Middle frontal gyrus (tissue), 1 donor: ENCODE results near the gene OR6N2.

Source experiments
- DNase-seq: peaks from one replicate; pipeline ENCODE4 v3.0.0-alpha.2; 2015; ENCODE audit warnings: low spot score; ENCODE audit errors: extremely low spot score

Gene OR6N2, protein sequence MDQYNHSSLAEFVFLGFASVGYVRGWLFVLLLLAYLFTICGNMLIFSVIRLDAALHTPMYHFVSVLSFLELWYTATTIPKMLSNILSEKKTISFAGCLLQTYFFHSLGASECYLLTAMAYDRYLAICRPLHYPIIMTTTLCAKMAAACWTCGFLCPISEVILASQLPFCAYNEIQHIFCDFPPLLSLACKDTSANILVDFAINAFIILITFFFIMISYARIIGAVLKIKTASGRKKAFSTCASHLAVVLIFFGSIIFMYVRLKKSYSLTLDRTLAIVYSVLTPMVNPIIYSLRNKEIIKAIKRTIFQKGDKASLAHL

DNA sequence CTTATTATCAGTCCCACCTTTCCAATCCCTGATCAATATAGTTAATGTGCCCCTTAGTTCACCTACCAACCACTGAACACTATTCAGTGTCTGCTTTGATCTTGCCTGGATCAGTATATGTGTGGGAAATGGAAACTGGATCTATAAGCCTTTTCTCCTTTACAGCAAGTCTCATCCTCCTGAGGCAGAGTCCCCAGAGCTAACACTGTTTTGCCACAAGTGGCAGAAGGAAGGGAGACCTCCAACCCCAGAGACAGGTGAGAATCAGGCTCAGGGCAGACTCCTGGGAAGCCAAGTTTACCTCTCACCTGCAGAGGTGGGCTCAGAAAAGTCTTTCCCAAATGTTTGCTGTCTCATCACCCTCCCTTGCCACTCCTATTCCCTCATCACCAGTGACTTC is at the start of gene OR6N2:
Gene OR6N2, minus strand, starts transcription at position 101 of the 400 bp plus-strand sequence. CDS start 3,569 bp downstream, outside the sequence.
- no peak for DNase-seq

GRCh38 chr1:158830074-158830677 is 49.2 kb upstream of the OR6N2 start:
- DNase-seq = no peak

DNA sequence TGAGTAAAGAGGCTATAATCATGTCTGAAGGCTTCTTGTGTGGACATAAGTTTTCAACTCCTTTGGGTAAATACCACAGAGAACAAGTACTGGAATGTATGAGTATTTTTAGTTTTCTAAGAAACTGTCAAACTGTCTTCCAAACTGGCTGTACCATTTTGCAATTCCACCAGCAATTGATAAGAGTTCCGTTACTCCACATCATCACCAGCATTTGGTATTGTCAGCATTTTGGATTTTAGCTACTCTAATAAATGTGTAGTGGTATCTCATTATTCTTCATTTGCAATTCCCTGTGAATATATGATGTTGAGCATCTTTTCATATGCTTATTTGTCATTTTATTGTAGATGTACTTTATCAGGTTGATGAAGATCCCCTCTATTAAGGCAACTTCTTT is 40.7 kb upstream of the OR6N2 start:
- no peak for DNase-seq

- no peak for DNase-seq
These were observed 38.7 kb upstream of the OR6N2 start for GRCh38 chr1:158819461-158820443.

- peak; percentile 32 for DNase-seq
These were observed 38.0 kb upstream of the OR6N2 start for GRCh38 chr1:158818975-158819431.

DNA sequence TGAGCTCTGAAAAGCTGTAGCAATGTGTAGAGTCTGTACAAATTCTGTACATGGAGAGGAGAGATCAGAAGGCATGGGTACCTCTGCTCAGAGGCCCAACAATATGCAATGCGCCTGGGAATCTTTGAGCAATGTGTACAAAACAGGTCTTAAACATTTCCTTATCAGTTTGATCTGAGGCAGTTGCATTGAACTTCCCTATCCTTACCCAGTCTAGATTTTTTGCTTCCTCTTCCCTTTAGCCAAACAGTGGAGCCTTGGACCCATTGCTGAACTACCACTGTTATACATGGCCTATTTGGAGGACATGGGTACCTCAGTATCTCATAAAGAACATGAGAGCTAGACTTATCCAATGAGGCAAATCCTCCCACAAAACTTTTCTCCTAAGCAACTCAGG is 37.6 kb upstream of the OR6N2 start:
- no peak for DNase-seq

DNA sequence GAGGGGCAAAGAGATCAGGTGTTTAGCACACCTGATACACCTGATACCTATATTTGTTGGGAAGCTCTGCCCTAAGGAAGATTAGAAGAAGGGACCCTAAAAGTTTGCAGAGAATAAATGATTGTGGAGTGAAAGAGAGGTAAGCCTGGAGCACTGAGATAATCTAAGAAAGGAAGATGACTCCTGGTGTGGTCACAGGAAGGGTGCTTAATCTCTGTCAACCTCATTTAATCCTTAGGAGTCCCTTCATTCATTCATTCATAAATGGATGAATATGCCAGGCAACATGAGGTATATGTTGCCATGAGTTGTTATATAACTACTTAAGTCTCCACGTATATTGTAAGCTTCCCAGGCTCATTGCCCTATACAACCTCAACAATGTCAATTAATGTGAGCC is 34.0 kb upstream of the OR6N2 start:
- no peak for DNase-seq

DNA sequence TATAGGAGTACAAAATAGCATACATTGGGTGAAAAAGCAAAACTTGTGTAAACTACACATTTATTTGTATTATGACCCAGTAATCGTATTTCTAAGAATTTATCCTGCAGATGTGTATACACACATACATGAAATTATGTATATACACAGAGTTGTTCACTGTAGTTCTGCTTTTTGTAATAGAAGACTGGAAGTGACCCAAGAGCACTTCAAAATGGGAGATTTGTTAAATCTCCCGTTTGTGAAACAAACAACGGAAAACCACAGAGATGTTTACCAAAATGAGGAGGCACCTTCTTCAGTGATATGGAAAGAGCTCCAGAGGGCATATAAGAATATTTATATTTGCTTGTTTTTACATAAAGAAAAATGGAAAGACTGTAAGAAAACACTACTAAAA is 32.2 kb upstream of the OR6N2 start:
- no peak for DNase-seq

DNA sequence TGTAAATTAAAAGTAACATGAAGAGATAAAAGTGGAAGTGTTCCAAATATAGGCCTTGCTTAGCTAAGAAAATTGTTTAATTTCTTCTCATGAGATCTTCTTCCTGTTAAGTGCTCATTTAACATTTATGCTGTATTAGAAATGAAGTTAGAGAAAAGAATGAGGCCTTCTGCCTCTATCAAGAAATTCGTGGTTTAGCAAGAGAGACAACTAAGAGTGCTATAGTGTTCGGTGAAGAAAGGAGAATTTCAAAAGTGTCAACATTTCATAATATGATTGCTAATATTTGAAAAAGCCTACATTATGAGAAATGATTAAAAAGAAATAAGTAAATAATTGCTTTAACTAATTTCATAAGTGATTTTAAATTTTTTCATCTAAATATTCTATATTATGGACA is 31.3 kb upstream of the OR6N2 start:
- no peak for DNase-seq

DNA sequence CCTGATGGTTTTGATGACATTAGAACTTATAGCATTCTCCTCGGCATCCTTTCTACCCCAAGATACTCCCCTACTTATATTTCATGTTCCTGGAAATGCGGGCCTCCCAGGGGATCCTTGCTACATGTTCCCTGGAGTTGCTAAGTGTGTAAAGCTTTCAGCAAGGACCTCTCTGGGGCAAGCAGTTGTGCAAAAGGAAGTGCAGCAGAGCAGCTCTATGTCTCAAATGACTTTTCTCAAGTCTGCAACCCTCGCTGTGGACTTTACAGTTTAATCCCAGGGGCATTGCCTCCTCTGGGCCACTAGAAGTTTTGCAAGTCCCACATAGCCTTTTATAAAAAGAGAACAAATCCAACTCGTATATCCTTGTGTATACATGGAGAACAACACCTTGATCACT is 29.3 kb upstream of the OR6N2 start:
- DNase-seq = no peak

DNA sequence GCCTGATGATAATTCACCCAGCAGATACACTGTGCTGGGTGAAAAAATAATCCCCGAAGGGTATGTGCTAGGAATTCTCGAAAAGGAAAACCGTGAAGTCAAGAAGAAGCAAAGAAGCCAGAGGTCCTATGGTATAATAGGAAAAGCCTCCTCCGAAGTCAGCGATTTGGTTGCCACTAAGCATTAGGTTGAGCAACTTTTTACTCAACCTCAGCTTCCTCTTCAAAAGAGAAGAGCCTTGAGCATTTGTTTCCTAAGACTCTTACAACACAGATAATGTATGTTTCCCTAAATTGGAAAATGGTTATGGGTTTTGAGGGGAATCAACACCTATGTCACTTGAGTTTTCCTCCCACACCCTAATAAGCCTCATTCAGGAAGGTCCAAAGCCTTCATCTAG is 28.9 kb upstream of the OR6N2 start:
- no peak for DNase-seq

GRCh38 chr1:158809256-158809655 is 28.3 kb upstream of the OR6N2 start:
- DNase-seq = no peak

GRCh38 chr1:158806916-158807536 is 26.0 kb upstream of the OR6N2 start:
- DNase-seq = no peak

DNA sequence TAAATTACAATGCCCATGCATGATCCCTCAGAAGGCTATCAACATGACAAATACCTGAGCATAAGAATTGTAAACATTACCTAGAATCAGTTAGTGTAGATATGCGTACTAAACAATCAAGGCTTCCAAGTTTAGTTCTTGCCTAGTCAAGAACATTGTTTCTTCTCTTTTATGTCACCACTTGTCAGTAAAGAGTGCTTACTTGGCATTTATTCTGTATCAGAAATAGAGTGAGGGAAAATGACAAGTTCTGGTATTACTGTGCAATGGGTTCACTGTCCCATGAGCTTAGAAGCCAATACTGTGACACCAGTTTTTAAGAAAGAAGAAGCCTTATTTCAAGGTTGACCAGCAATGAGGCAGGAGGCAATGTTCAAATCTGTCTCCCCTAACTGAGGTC is 22.7 kb upstream of the OR6N2 start:
- DNase-seq = no peak

GRCh38 chr1:158801396-158801795 is 20.4 kb upstream of the OR6N2 start:
- no peak for DNase-seq

- DNase-seq = no peak
These were observed 19.5 kb upstream of the OR6N2 start for GRCh38 chr1:158800526-158800925.

DNA sequence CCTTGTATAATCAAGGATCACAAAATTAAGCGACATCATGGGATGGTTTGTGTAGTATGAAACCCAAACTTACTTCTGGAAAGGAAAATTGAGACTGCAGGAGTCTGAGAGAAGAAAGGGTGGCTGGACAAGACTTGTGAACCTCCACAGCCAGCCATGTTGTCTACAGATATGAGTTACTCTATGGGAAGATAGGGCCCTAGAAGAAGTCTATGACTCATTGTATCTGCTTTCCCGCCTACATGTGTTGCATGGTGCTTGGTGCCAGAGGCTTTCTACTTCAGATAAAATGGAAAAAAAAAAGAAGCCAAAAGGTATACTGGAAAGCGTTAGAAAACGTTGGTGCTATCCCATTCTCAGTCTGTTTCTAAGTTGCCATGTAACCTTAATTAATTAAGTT is 18.7 kb upstream of the OR6N2 start:
- no peak for DNase-seq

- DNase-seq = no peak
These were observed 17.5 kb upstream of the OR6N2 start for GRCh38 chr1:158798531-158798930.

- no peak for DNase-seq
These were observed 13.2 kb upstream of the OR6N2 start for GRCh38 chr1:158794247-158794646.

DNA sequence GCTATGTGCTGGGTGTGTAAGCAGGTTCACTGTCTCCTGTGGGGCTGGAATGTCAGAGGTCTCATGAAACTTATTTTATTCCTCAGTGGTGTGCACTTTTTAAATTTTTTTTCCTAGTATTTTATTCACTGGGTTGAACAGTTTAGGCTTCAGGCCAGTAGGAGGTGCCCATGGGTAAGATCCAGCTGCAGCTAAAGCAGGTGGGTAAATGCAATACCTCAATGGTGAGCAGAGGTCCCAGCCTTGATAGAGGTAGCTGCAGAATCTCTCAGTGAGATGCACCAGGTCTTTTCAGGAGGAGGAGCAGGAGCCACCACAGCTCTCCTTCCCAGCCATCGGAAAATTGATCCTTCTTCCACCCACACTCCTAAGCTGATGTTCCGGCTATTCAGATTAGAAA is 12.6 kb upstream of the OR6N2 start:
- no peak for DNase-seq
